Vagina (tissue), 2 donors: ENCODE measurements around the gene PXDN.

Source experiments
- POLR2A ChIP-seq, 2 donors: fragments of 450-650 bp; IDR thresholded peaks; one replicate each; pipeline ENCODE4 v1.6.1; 2017; ENCODE audit warnings: antibody characterized with exemption in 2 of 2, mild to moderate bottlenecking in 2 of 2, moderate library complexity in 2 of 2
- TF ChIP-seq, protein P1 (sequence below), 3 experiments: fragments of 450-650 bp in 2 of 3; fragments of 200-600 bp in 1 of 3; sonication (generic) in 1 of 3; IDR thresholded peaks; one replicate each; pipeline ENCODE4 v1.5.1; 2017 to 2019; ENCODE audit warnings: antibody characterized with exemption in 3 of 3, mild to moderate bottlenecking in 2 of 3, moderate library complexity in 2 of 3

DNA sequence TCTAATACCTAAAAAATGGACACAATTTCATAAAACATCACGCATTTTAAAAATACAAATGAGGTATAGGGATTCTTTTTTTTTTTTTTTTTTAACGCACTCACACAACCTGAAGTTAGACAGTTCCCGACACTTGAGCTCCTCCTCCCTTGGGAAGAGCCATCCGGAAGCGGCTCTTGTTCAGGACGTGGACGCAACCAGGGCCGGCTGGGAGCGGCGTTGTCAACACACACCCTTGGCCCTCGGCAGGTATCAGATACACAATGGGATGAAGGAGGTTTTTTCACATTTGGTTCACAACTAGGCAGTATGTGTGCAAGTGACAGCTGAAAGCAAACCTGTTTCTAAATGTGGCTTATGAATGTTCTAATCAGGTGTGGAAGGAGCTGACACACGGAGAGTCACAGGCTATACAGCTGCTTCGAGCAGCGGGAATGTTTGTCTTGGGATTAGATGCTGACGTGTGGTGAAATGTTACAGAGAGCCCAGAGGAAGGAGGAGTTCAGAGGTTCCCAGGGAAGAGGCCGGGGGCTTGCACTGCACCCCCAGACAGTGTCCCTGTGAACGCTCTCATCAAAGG is 111.1 kb downstream of the PXDN start:
- TF ChIP-seq, protein P1, sequence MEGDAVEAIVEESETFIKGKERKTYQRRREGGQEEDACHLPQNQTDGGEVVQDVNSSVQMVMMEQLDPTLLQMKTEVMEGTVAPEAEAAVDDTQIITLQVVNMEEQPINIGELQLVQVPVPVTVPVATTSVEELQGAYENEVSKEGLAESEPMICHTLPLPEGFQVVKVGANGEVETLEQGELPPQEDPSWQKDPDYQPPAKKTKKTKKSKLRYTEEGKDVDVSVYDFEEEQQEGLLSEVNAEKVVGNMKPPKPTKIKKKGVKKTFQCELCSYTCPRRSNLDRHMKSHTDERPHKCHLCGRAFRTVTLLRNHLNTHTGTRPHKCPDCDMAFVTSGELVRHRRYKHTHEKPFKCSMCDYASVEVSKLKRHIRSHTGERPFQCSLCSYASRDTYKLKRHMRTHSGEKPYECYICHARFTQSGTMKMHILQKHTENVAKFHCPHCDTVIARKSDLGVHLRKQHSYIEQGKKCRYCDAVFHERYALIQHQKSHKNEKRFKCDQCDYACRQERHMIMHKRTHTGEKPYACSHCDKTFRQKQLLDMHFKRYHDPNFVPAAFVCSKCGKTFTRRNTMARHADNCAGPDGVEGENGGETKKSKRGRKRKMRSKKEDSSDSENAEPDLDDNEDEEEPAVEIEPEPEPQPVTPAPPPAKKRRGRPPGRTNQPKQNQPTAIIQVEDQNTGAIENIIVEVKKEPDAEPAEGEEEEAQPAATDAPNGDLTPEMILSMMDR (IDR thresholded peaks at IDR 0.05) = no peak
- TF ChIP-seq POLR2A (IDR thresholded peaks at IDR 0.05) = no peak
